Measurements from ENCODE around the gene DOCK1.

Gene DOCK1

GRCh38 chr10:126940670-126941310, 35.6 kb downstream of the DOCK1 start:
- Histone ChIP-seq H3K27ac (ENCODE audit: low read length) (no peak overlapping the region), H3K4me1 (ENCODE audit: insufficient read depth, low read length) (no peaks in the 10 kb centered on the region), H3K9ac (ENCODE audit: low read depth, low read length) (no peak overlapping the region), H3K36me3 (ENCODE audit: insufficient read depth, low read depth, low read length) (no peaks in the 10 kb centered on the region), H3K4me3 (ENCODE audit: low read length) (no peak overlapping the region), H3K9me3 (ENCODE audit: insufficient read depth, low read depth, low read length) (no peaks in the 10 kb centered on the region), H3K27me3 (ENCODE audit: insufficient read depth, low read length) (no peaks in the 10 kb centered on the region)

GRCh38 chr10:126944191-126944590, 39.0 kb downstream of the DOCK1 start:
- no peak overlapping the region for H3K27ac ChIP-seq (ENCODE audit: low read length)
- no peaks in the 10 kb centered on the region for H3K27me3 ChIP-seq (ENCODE audit: insufficient read depth, low read length)
- no peak overlapping the region for H3K9ac ChIP-seq (ENCODE audit: low read depth, low read length)
- no peaks in the 10 kb centered on the region for H3K4me1 ChIP-seq (ENCODE audit: insufficient read depth, low read length)
- H3K4me3 ChIP-seq (ENCODE audit: low read length): no peak overlapping the region
- H3K9me3 ChIP-seq (ENCODE audit: insufficient read depth, low read depth, low read length): peaks cover 8% of the 10 kb centered on the region
- H3K36me3 ChIP-seq (ENCODE audit: insufficient read depth, low read depth, low read length): peaks cover 8% of the 10 kb centered on the region; the same call in 1 of the 2 replicates

- H3K9ac ChIP-seq (ENCODE audit: low read depth, low read length): no peak overlapping the region
- H3K9me3 ChIP-seq (ENCODE audit: insufficient read depth, low read depth, low read length): peaks cover 13% of the 10 kb centered on the region
- peaks cover 8% of the 10 kb centered on the region; the same call in 1 of the 2 replicates for H3K36me3 ChIP-seq (ENCODE audit: insufficient read depth, low read depth, low read length)
- no peaks in the 10 kb centered on the region for H3K4me1 ChIP-seq (ENCODE audit: insufficient read depth, low read length)
- H3K27me3 ChIP-seq (ENCODE audit: insufficient read depth, low read length): no peaks in the 10 kb centered on the region
- H3K4me3 ChIP-seq (ENCODE audit: low read length): no peak overlapping the region
- no peak overlapping the region for H3K27ac ChIP-seq (ENCODE audit: low read length)
Observed at GRCh38 chr10:126945351-126946030, 40.3 kb downstream of the DOCK1 start.

GRCh38 chr10:126946746-126947145, 41.5 kb downstream of the DOCK1 start:
- Histone ChIP-seq H3K4me1 (ENCODE audit: insufficient read depth, low read length) (no peaks in the 10 kb centered on the region), H3K36me3 (ENCODE audit: insufficient read depth, low read depth, low read length) (peaks cover 8% of the 10 kb centered on the region; the same call in 1 of the 2 replicates), H3K27ac (ENCODE audit: low read length) (no peak overlapping the region), H3K27me3 (ENCODE audit: insufficient read depth, low read length) (no peaks in the 10 kb centered on the region), H3K9me3 (ENCODE audit: insufficient read depth, low read depth, low read length) (peaks cover 25% of the 10 kb centered on the region), H3K9ac (ENCODE audit: low read depth, low read length) (no peak overlapping the region), H3K4me3 (ENCODE audit: low read length) (no peak overlapping the region)

- Histone ChIP-seq H3K4me3 (ENCODE audit: low read length) (no peak overlapping the region), H3K36me3 (ENCODE audit: insufficient read depth, low read depth, low read length) (peaks cover 8% of the 10 kb centered on the region; the same call in 1 of the 2 replicates), H3K4me1 (ENCODE audit: insufficient read depth, low read length) (no peaks in the 10 kb centered on the region), H3K9ac (ENCODE audit: low read depth, low read length) (no peak overlapping the region), H3K27ac (ENCODE audit: low read length) (no peak overlapping the region), H3K9me3 (ENCODE audit: insufficient read depth, low read depth, low read length) (peaks cover 40% of the 10 kb centered on the region), H3K27me3 (ENCODE audit: insufficient read depth, low read length) (no peaks in the 10 kb centered on the region)
Observed at GRCh38 chr10:126948355-126949160, 43.3 kb downstream of the DOCK1 start.

- no peak overlapping the region for H3K27ac ChIP-seq (ENCODE audit: low read length)
- H3K9ac ChIP-seq (ENCODE audit: low read depth, low read length): no peak overlapping the region
- peaks cover 40% of the 10 kb centered on the region for H3K9me3 ChIP-seq (ENCODE audit: insufficient read depth, low read depth, low read length)
Observed at GRCh38 chr10:126949161-126949503, 43.9 kb downstream of the DOCK1 start.

GRCh38 chr10:126950401-126951105, 45.3 kb downstream of the DOCK1 start:
- H3K9me3 ChIP-seq (ENCODE audit: insufficient read depth, low read depth, low read length): peaks cover 40% of the 10 kb centered on the region

More at GRCh38 chr10:126949161-126949503, 43.9 kb downstream of the DOCK1 start:
- no peaks in the 10 kb centered on the region for H3K27me3 ChIP-seq (ENCODE audit: insufficient read depth, low read length)
- H3K36me3 ChIP-seq (ENCODE audit: insufficient read depth, low read depth, low read length): peaks cover 8% of the 10 kb centered on the region; the same call in 1 of the 2 replicates
- H3K4me1 ChIP-seq (ENCODE audit: insufficient read depth, low read length): no peaks in the 10 kb centered on the region
- H3K4me3 ChIP-seq (ENCODE audit: low read length): no peak overlapping the region

GRCh38 chr10:126953886-126954285, 48.7 kb downstream of the DOCK1 start:
- Histone ChIP-seq H3K4me3 (ENCODE audit: low read length) (no peak overlapping the region), H3K9me3 (ENCODE audit: insufficient read depth, low read depth, low read length) (peaks cover 32% of the 10 kb centered on the region), H3K9ac (ENCODE audit: low read depth, low read length) (no peak overlapping the region), H3K4me1 (ENCODE audit: insufficient read depth, low read length) (0 out of 2 replicates have a peak, but pooled peaks cover 2% of the 10 kb centered on the region), H3K27me3 (ENCODE audit: insufficient read depth, low read length) (no peaks in the 10 kb centered on the region), H3K36me3 (ENCODE audit: insufficient read depth, low read depth, low read length) (no peaks in the 10 kb centered on the region; the same call in 1 of the 2 replicates), H3K27ac (ENCODE audit: low read length) (no peak overlapping the region)

More at GRCh38 chr10:126950401-126951105, 45.3 kb downstream of the DOCK1 start:
- Histone ChIP-seq H3K27me3 (ENCODE audit: insufficient read depth, low read length) (no peaks in the 10 kb centered on the region), H3K9ac (ENCODE audit: low read depth, low read length) (no peak overlapping the region), H3K36me3 (ENCODE audit: insufficient read depth, low read depth, low read length) (peaks cover 8% of the 10 kb centered on the region), H3K27ac (ENCODE audit: low read length) (no peak overlapping the region), H3K4me3 (ENCODE audit: low read length) (no peak overlapping the region), H3K4me1 (ENCODE audit: insufficient read depth, low read length) (no peaks in the 10 kb centered on the region)

GRCh38 chr10:126955396-126955795, 50.2 kb downstream of the DOCK1 start:
- Histone ChIP-seq H3K9me3 (ENCODE audit: insufficient read depth, low read depth, low read length) (peaks cover 28% of the 10 kb centered on the region), H3K4me1 (ENCODE audit: insufficient read depth, low read length) (0 out of 2 replicates have a peak, but pooled peaks cover 2% of the 10 kb centered on the region), H3K36me3 (ENCODE audit: insufficient read depth, low read depth, low read length) (no peaks in the 10 kb centered on the region; the same call in 1 of the 2 replicates), H3K27ac (ENCODE audit: low read length) (no peak overlapping the region), H3K9ac (ENCODE audit: low read depth, low read length) (no peak overlapping the region), H3K27me3 (ENCODE audit: insufficient read depth, low read length) (no peaks in the 10 kb centered on the region), H3K4me3 (ENCODE audit: low read length) (no peak overlapping the region)

- no peak overlapping the region for H3K27ac ChIP-seq (ENCODE audit: low read length)
- H3K27me3 ChIP-seq (ENCODE audit: insufficient read depth, low read length): no peaks in the 10 kb centered on the region
- H3K36me3 ChIP-seq (ENCODE audit: insufficient read depth, low read depth, low read length): no peaks in the 10 kb centered on the region; the same call in 1 of the 2 replicates
- H3K4me3 ChIP-seq (ENCODE audit: low read length): no peak overlapping the region
- H3K9ac ChIP-seq (ENCODE audit: low read depth, low read length): no peak overlapping the region
- peaks cover 20% of the 10 kb centered on the region for H3K9me3 ChIP-seq (ENCODE audit: insufficient read depth, low read depth, low read length)
- 0 out of 2 replicates have a peak, but pooled peaks cover 2% of the 10 kb centered on the region for H3K4me1 ChIP-seq (ENCODE audit: insufficient read depth, low read length)
Observed at GRCh38 chr10:126955934-126956711, 50.9 kb downstream of the DOCK1 start.

All from iPS-20b (cell line).